Natural killer cell (primary cell): ENCODE measurements around the gene MIER2. TPM values are rescaled to one million over a fixed set of nuclear protein-coding genes. Genes with fewer than 3 reads are reported as not detected.

Source experiments
- ATAC-seq, 3 donors: fragments of 150-1000 bp in 2 of 3; fragments of 200-7000 bp in 1 of 3; cut with Tn5 transposase; 1 replicate in 1 of 3; 2 replicates in 2 of 3; pipeline ENCODE4 v1.10.0; 2021; ENCODE audit warnings: mild to moderate bottlenecking in 2 of 3, moderate library complexity in 2 of 3
- DNase-seq, 2 donors: peaks; one replicate each; pipeline versions ENCODE4 v3.0.0 to v3.0.0-alpha.2; 2013 to 2021; ENCODE audit warnings: mixed read lengths in 1 of 2
- H3K27ac ChIP-seq: one replicate; pipeline ENCODE4 v1.5.1; 2013; ENCODE audit warnings: mild to moderate bottlenecking, low read length
- H3K27me3 ChIP-seq: one replicate; pipeline ENCODE4 v1.6.1; 2013; ENCODE audit warnings: low read length; ENCODE audit not compliant: control insufficient read depth, insufficient read depth
- H3K36me3 ChIP-seq: one replicate; pipeline ENCODE4 v1.6.1; 2013; ENCODE audit warnings: low read length; ENCODE audit not compliant: control insufficient read depth, insufficient read depth
- H3K4me1 ChIP-seq: one replicate; pipeline ENCODE4 v1.6.1; 2013; ENCODE audit warnings: low read length; ENCODE audit not compliant: control insufficient read depth, insufficient read depth
- H3K4me3 ChIP-seq: one replicate; pipeline ENCODE4 v1.5.1; 2013; ENCODE audit warnings: low read length
- H3K9me3 ChIP-seq: one replicate; pipeline ENCODE4 v1.6.1; 2013; ENCODE audit warnings: low read length; ENCODE audit not compliant: control insufficient read depth, insufficient read depth
- H3K27ac Mint-ChIP-seq, 2 donors: one replicate each; pipeline ENCODE4 v1.8.0; 2022; ENCODE audit warnings: mild to moderate bottlenecking in 2 of 2, mixed read lengths in 2 of 2, moderate library complexity in 1 of 2
- H3K27me3 Mint-ChIP-seq, 2 donors: one replicate each; pipeline ENCODE4 v1.8.0; 2022; ENCODE audit warnings: low read depth in 2 of 2, mixed read lengths in 2 of 2
- H3K36me3 Mint-ChIP-seq: one replicate; pipeline ENCODE4 v1.8.0; 2022; ENCODE audit warnings: mixed read lengths
- H3K4me1 Mint-ChIP-seq, 2 donors: one replicate each; pipeline ENCODE4 v1.8.0; 2022; ENCODE audit warnings: mixed read lengths in 2 of 2
- H3K4me3 Mint-ChIP-seq: one replicate; pipeline ENCODE4 v1.8.0; 2022; ENCODE audit warnings: mild to moderate bottlenecking, moderate library complexity, mixed read lengths
- H3K9me3 Mint-ChIP-seq, 2 donors: one replicate each; pipeline ENCODE4 v1.8.0; 2022; ENCODE audit warnings: mixed read lengths in 2 of 2
- CTCF ChIP-seq: fragments of 200-600 bp; IDR thresholded peaks from one replicate; pipeline ENCODE4 v1.8.0; 2022; ENCODE audit warnings: antibody characterized with exemption
- WGBS: methylation state at CpG from one replicate; pipeline ENCODE4 v1.1.7; 2013; ENCODE audit warnings: missing lambda C conversion rate; ENCODE audit not compliant: insufficient coverage; 5-methylcytosine and 5-hydroxymethylcytosine counted together
- intact Hi-C: fragments of 100-400 bp; cut with micrococcal nuclease; formaldehyde crosslinking; loops from one replicate; pipeline ENCODE4 v1.14.2; 2022
- total RNA-seq, 4 donors: library from RNA; stranded (reverse); fragments of 120-200 nt in 1 of 4; gene quantifications; one replicate each; pipeline versions ENCODE4 v1.2.3 to v1.2.4, GENCODE V29; 2013 to 2022

MIER2 gene
- total RNA-seq, 3 donors from 2014 or later (not counting 1 experiment from before 2014, with no cell fraction given): 14.8 to 17.7 (median 15.4) TPM

- Histone ChIP-seq H3K9me3 (no peaks in the 10 kb centered on the region), H3K36me3 (no peaks in the 10 kb centered on the region), H3K4me1 (peaks cover 39% of the 10 kb centered on the region), H3K4me3 (no peak overlapping the region), H3K27me3 (no peaks in the 10 kb centered on the region), H3K27ac (no peak overlapping the region)
- ATAC-seq (no peak), DNase-seq (no peak)
- H3K9me3 Mint-ChIP-seq: no peaks in the 10 kb centered on the region
- peaks cover 61 to 66% of the 10 kb centered on the region in 2 donors for H3K4me1 Mint-ChIP-seq
- H3K36me3 Mint-ChIP-seq: no peaks in the 10 kb centered on the region
- no peak for TF ChIP-seq CTCF
- WGBS: 85% methylated on average over 15 of the region's 15 CpGs
- H3K27ac Mint-ChIP-seq: peak overlapping the region in 1 of 2 donors; percentile 21
- no peaks in the 10 kb centered on the region for H3K27me3 Mint-ChIP-seq
- peak overlapping the region; percentile 59 for H3K4me3 Mint-ChIP-seq
- intact Hi-C loops: no loop called here
These were observed 3.8 kb downstream of the MIER2 start for GRCh38 chr19:340620-341385.

DNA sequence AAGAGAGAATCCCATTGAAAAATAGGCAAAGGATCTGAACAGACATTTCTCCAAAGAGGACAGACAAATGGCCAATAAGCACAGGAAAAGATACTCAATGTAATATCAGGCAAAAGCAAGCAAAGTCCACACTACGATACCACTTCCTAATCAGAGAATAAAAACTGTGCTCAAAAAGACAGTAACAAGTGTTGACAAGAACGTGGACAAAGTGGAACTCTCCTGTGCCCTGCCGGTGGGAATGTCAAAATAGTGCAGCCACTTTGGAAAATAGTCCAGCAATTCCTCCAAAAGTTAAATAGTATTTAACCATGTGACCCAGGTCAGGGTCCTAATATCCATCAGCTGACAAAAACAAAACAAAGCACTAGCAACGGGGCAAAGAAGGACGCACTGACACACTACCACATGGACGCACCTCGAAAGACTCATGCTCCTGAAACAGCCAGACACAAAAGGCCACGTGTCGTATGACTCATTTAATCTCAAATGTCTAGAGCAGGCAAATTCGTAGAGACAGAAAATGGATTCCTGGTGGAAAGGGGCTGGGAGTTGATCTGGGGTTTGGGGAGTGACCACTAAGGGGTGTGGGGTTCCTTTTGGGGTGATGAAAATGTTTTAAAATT is 5.2 kb downstream of the MIER2 start:
- no peaks in the 10 kb centered on the region for H3K36me3 Mint-ChIP-seq
- DNase-seq (no peak), ATAC-seq (no peak)
- Histone ChIP-seq H3K4me3 (no peak overlapping the region), H3K9me3 (no peaks in the 10 kb centered on the region), H3K4me1 (peaks cover 32% of the 10 kb centered on the region), H3K36me3 (peaks cover 8% of the 10 kb centered on the region), H3K27me3 (no peaks in the 10 kb centered on the region), H3K27ac (no peak overlapping the region)
- no peaks in the 10 kb centered on the region for H3K27me3 Mint-ChIP-seq
- 93% methylated on average over 10 of the region's 10 CpGs for WGBS
- no peak overlapping the region for H3K4me3 Mint-ChIP-seq
- TF ChIP-seq CTCF: no peak
- intact Hi-C loops: no loop called here
- H3K9me3 Mint-ChIP-seq: no peaks in the 10 kb centered on the region
- peaks cover 54 to 60% of the 10 kb centered on the region in 2 donors for H3K4me1 Mint-ChIP-seq
- no peak overlapping the region for H3K27ac Mint-ChIP-seq

- peaks cover 48 to 54% of the 10 kb centered on the region in 2 donors for H3K4me1 Mint-ChIP-seq
These were observed 6.2 kb downstream of the MIER2 start for GRCh38 chr19:338421-338820.

More at GRCh38 chr19:338421-338820, 6.2 kb downstream of the MIER2 start:
- H3K27ac Mint-ChIP-seq: no peak overlapping the region
- WGBS: 87% methylated on average over 5 of the region's 5 CpGs
- intact Hi-C loops: no loop called here
- no peak overlapping the region for H3K27ac ChIP-seq
- H3K4me3 ChIP-seq: no peak overlapping the region
- no peak for ATAC-seq
- peaks cover 8% of the 10 kb centered on the region for H3K36me3 ChIP-seq
- no peaks in the 10 kb centered on the region for H3K36me3 Mint-ChIP-seq
- H3K9me3 Mint-ChIP-seq: no peaks in the 10 kb centered on the region
- H3K9me3 ChIP-seq: no peaks in the 10 kb centered on the region
- no peak for TF ChIP-seq CTCF
- H3K27me3 Mint-ChIP-seq: no peaks in the 10 kb centered on the region
- no peak overlapping the region for H3K4me3 Mint-ChIP-seq
- peaks cover 26% of the 10 kb centered on the region for H3K4me1 ChIP-seq
- no peak for DNase-seq
- H3K27me3 ChIP-seq: no peaks in the 10 kb centered on the region
